ENCODE results near the gene JPH3. TPM values are rescaled to one million over a fixed set of nuclear protein-coding genes. Genes with fewer than 3 reads are reported as not detected.

The JPH3 gene
- total RNA-seq, 6 experiments from 2014 or later, result not detected

DNA sequence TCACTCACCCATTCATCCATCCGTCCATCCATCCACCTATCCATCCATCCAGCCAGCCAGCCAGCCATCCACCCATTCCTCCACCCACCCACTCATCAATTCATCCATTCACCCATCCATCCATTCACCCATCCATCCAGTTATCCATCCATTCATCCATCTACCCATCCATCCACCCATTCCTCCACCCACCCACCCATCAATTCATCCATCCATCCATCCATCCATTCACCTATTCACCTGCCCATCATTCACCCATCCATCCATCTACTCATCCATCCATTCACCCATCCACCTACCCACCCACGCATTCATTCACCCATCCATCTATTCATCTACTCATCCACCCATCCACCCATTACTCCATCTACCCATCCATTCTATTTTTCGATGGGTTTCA is 43.6 kb upstream of the JPH3 start:
- H3K27ac Mint-ChIP-seq, result no peak overlapping the region
- peaks cover 3% of the 10 kb centered on the region for H3K36me3 Mint-ChIP-seq (ENCODE audit: low read depth)
- peaks cover 13% of the 10 kb centered on the region for H3K27me3 Mint-ChIP-seq (ENCODE audit: insufficient read depth)
- TF ChIP-seq CTCF (IDR thresholded peaks at IDR 0.05), result no peak
- no peak overlapping the region for H3K4me3 Mint-ChIP-seq
- no peaks in the 10 kb centered on the region for H3K4me1 Mint-ChIP-seq (ENCODE audit: low read depth)
- peaks cover 4% of the 10 kb centered on the region for H3K9me3 Mint-ChIP-seq
- no peak for DNase-seq

DNA sequence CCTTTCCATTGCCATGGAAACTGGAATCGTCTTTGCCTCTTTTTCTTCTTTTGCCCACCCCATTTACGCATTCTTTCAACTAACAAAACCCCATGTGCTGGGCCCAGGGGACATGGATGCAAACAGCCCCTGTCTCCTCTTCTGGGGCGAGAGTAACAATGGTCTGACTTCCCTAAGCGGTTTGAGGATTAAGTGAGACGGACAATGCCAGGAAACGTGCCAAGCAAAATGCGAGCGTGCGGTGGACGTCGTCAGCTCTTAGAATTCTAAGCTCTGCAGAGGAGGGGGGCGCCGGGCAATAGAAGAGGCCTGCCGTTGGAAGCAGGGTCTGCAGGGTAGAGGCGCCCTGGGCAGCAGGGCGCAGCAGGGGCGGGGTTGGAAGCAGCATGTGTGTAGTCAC is 42.4 kb upstream of the JPH3 start:
- H3K9me3 Mint-ChIP-seq, result peaks cover 11% of the 10 kb centered on the region
- peaks cover 9% of the 10 kb centered on the region for H3K36me3 Mint-ChIP-seq (ENCODE audit: low read depth)
- H3K4me1 Mint-ChIP-seq (ENCODE audit: low read depth), result no peaks in the 10 kb centered on the region
- no peak for TF ChIP-seq CTCF (IDR thresholded peaks at IDR 0.05)
- H3K27ac Mint-ChIP-seq, result no peak overlapping the region
- no peak overlapping the region for H3K4me3 Mint-ChIP-seq
- no peak for DNase-seq
- peaks cover 15% of the 10 kb centered on the region for H3K27me3 Mint-ChIP-seq (ENCODE audit: insufficient read depth)

DNA sequence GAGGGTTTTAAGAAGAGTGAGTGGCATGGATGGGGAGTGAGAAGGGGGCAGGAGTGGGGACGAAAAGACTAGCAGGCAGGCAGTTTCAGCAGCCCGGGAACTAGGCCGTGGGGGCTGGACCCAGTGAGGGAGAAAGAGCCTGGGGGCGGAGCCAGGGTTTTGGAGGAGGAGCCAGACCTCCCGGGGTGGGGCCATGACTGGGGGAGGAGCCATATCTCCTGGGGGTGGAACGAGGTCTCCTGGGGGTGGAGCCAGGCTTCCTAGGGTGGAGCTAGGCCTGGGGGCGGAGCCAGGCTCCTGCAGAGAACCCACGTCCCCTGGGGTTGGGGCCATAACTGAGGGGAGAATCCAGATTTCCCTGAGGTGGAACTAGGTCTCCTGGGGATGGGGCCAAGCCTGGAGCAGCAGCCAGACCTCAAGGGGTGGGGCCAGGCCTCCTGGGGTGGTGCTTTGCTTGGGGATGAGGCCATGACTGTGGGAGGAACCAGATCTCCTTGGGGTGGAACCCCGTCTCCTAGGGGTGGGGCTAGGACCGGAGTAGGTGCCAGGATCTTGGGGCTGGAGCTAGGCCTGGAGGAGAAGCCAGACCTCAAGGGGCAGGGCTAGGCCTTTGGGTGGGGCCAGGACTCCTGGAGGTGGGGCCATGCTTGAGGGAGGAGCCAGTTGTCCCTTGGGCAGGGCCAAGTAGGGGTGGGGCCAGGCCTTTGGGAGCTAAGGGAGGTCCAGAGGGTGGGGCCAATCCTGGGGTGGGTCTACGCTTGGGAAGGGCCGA is 41.7 kb upstream of the JPH3 start:
- Mint-ChIP-seq H3K4me3 (no peak overlapping the region), H3K9me3 (peaks cover 11% of the 10 kb centered on the region), H3K36me3 (ENCODE audit: low read depth) (peaks cover 9% of the 10 kb centered on the region), H3K27ac (no peak overlapping the region), H3K27me3 (ENCODE audit: insufficient read depth) (peaks cover 10% of the 10 kb centered on the region), H3K4me1 (ENCODE audit: low read depth) (no peaks in the 10 kb centered on the region)
- TF ChIP-seq CTCF (IDR thresholded peaks at IDR 0.05), result no peak
- DNase-seq, result no peak

- Mint-ChIP-seq H3K27ac (no peak overlapping the region), H3K4me1 (ENCODE audit: low read depth) (no peaks in the 10 kb centered on the region), H3K27me3 (ENCODE audit: insufficient read depth) (peaks cover 13% of the 10 kb centered on the region), H3K36me3 (ENCODE audit: low read depth) (peaks cover 9% of the 10 kb centered on the region), H3K9me3 (peaks cover 11% of the 10 kb centered on the region), H3K4me3 (no peak overlapping the region)
- TF ChIP-seq CTCF (IDR thresholded peaks at IDR 0.05), result no peak
- DNase-seq, result no peak
These were observed 40.9 kb upstream of the JPH3 start for GRCh38 chr16:87561200-87562105.

DNA sequence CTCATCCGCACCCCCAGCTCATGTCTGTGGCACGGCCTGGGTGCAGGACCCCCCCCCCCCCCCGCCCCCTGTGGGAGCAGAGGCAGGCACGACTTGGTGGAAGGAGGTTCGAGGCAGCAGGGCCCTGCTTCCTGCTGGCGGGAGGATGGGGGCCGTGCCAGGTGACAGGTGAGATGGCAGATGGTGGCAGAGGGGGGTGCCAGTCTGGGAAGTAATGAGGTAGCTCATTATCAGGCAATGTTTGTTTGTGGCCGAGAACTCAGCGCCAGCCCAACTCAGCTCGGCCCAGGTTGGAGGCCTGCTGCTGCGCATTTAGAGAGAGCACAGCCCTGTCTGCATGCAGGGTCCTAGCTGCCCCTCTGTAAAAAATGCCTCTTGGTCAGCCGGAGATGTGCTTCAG is 40.1 kb upstream of the JPH3 start:
- peaks cover 13% of the 10 kb centered on the region for H3K27me3 Mint-ChIP-seq (ENCODE audit: insufficient read depth)
- no peak overlapping the region for H3K4me3 Mint-ChIP-seq
- H3K4me1 Mint-ChIP-seq (ENCODE audit: low read depth), result no peaks in the 10 kb centered on the region
- H3K36me3 Mint-ChIP-seq (ENCODE audit: low read depth), result peaks cover 9% of the 10 kb centered on the region
- peaks cover 11% of the 10 kb centered on the region for H3K9me3 Mint-ChIP-seq
- H3K27ac Mint-ChIP-seq, result no peak overlapping the region
- TF ChIP-seq CTCF (IDR thresholded peaks at IDR 0.05), result no peak
- no peak for DNase-seq
